ENCODE measurements around the gene SETD7.

Gene SETD7

GRCh38 chr4:139594591-139595185 is 38.7 kb upstream of the SETD7 start:
- Histone ChIP-seq H3K9me3 (ENCODE audit: insufficient read depth, low read depth, low read length) (no peaks in the 10 kb centered on the region), H3K9me2 (replicated peaks; ENCODE audit: low read depth, low read length) (no peaks in the 10 kb centered on the region), H3K27me3 (ENCODE audit: insufficient read depth, low read length, poor library complexity, severe bottlenecking) (no peaks in the 10 kb centered on the region), H3K9ac (ENCODE audit: low read depth, low read length, poor library complexity, severe bottlenecking) (no peak overlapping the region), H3K4me3 (ENCODE audit: low read length, poor library complexity, severe bottlenecking) (no peak overlapping the region), H2AFZ (ENCODE audit: low read length) (no peak overlapping the region), H4K20me1 (ENCODE audit: insufficient read depth, low read length, poor library complexity, severe bottlenecking) (no peaks in the 10 kb centered on the region), H3K4me2 (ENCODE audit: low read depth, low read length, poor library complexity, severe bottlenecking) (no peak overlapping the region), H3K36me3 (ENCODE audit: insufficient read depth, low read length) (no peaks in the 10 kb centered on the region), H3F3A (ENCODE audit: low read depth) (no peaks in the 10 kb centered on the region), H3K79me2 (ENCODE audit: insufficient read depth, low read length) (no peaks in the 10 kb centered on the region), H3K4me1 (ENCODE audit: insufficient read depth, low read length, poor library complexity, severe bottlenecking) (no peaks in the 10 kb centered on the region)
- no peak for TF ChIP-seq EZH2phosphoT487 (IDR thresholded peaks at IDR 0.05; ENCODE audit: borderline replicate concordance)
- TF ChIP-seq, protein P1, sequence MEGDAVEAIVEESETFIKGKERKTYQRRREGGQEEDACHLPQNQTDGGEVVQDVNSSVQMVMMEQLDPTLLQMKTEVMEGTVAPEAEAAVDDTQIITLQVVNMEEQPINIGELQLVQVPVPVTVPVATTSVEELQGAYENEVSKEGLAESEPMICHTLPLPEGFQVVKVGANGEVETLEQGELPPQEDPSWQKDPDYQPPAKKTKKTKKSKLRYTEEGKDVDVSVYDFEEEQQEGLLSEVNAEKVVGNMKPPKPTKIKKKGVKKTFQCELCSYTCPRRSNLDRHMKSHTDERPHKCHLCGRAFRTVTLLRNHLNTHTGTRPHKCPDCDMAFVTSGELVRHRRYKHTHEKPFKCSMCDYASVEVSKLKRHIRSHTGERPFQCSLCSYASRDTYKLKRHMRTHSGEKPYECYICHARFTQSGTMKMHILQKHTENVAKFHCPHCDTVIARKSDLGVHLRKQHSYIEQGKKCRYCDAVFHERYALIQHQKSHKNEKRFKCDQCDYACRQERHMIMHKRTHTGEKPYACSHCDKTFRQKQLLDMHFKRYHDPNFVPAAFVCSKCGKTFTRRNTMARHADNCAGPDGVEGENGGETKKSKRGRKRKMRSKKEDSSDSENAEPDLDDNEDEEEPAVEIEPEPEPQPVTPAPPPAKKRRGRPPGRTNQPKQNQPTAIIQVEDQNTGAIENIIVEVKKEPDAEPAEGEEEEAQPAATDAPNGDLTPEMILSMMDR (conservative IDR thresholded peaks at IDR 0.05; ENCODE audit: low read length) = no peak

GRCh38 chr4:139593091-139593564 is 37.1 kb upstream of the SETD7 start:
- H3K36me3 ChIP-seq (ENCODE audit: insufficient read depth, low read length) = no peaks in the 10 kb centered on the region
- no peaks in the 10 kb centered on the region for H3K79me2 ChIP-seq (ENCODE audit: insufficient read depth, low read length)
- no peak overlapping the region for H2AFZ ChIP-seq (ENCODE audit: low read length)
- H3K9me2 ChIP-seq (replicated peaks; ENCODE audit: low read depth, low read length) = no peaks in the 10 kb centered on the region
- TF ChIP-seq, protein P1 (conservative IDR thresholded peaks at IDR 0.05; ENCODE audit: low read length) = no peak
- TF ChIP-seq EZH2phosphoT487 (IDR thresholded peaks at IDR 0.05; ENCODE audit: borderline replicate concordance) = no peak
- H3K9me3 ChIP-seq (ENCODE audit: insufficient read depth, low read depth, low read length) = no peaks in the 10 kb centered on the region
- H4K20me1 ChIP-seq (ENCODE audit: insufficient read depth, low read length, poor library complexity, severe bottlenecking) = no peaks in the 10 kb centered on the region
- H3K4me1 ChIP-seq (ENCODE audit: insufficient read depth, low read length, poor library complexity, severe bottlenecking) = no peaks in the 10 kb centered on the region
- H3K27me3 ChIP-seq (ENCODE audit: insufficient read depth, low read length, poor library complexity, severe bottlenecking) = no peaks in the 10 kb centered on the region
- no peaks in the 10 kb centered on the region for H3F3A ChIP-seq (ENCODE audit: low read depth)
- no peak overlapping the region for H3K4me3 ChIP-seq (ENCODE audit: low read length, poor library complexity, severe bottlenecking)
- no peak overlapping the region for H3K4me2 ChIP-seq (ENCODE audit: low read depth, low read length, poor library complexity, severe bottlenecking)
- H3K9ac ChIP-seq (ENCODE audit: low read depth, low read length, poor library complexity, severe bottlenecking) = no peak overlapping the region

- H2AFZ ChIP-seq (ENCODE audit: low read length) = no peak overlapping the region
- no peaks in the 10 kb centered on the region for H3K27me3 ChIP-seq (ENCODE audit: insufficient read depth, low read length, poor library complexity, severe bottlenecking)
- no peaks in the 10 kb centered on the region for H3K9me3 ChIP-seq (ENCODE audit: insufficient read depth, low read depth, low read length)
- no peaks in the 10 kb centered on the region for H4K20me1 ChIP-seq (ENCODE audit: insufficient read depth, low read length, poor library complexity, severe bottlenecking)
- no peak overlapping the region for H3K4me3 ChIP-seq (ENCODE audit: low read length, poor library complexity, severe bottlenecking)
- no peak overlapping the region for H3K4me2 ChIP-seq (ENCODE audit: low read depth, low read length, poor library complexity, severe bottlenecking)
- H3F3A ChIP-seq (ENCODE audit: low read depth) = no peaks in the 10 kb centered on the region
- no peak overlapping the region for H3K9ac ChIP-seq (ENCODE audit: low read depth, low read length, poor library complexity, severe bottlenecking)
- no peaks in the 10 kb centered on the region for H3K79me2 ChIP-seq (ENCODE audit: insufficient read depth, low read length)
- H3K36me3 ChIP-seq (ENCODE audit: insufficient read depth, low read length) = no peaks in the 10 kb centered on the region
- H3K9me2 ChIP-seq (replicated peaks; ENCODE audit: low read depth, low read length) = no peaks in the 10 kb centered on the region
- TF ChIP-seq, protein P1 (conservative IDR thresholded peaks at IDR 0.05; ENCODE audit: low read length) = no peak
- no peak for TF ChIP-seq EZH2phosphoT487 (IDR thresholded peaks at IDR 0.05; ENCODE audit: borderline replicate concordance)
- no peaks in the 10 kb centered on the region for H3K4me1 ChIP-seq (ENCODE audit: insufficient read depth, low read length, poor library complexity, severe bottlenecking)
These were observed 33.5 kb upstream of the SETD7 start for GRCh38 chr4:139589336-139590018.
